ENCODE results near the gene PTTG1IP.
A peak's percentile ranks its signal among the peaks of the same experiment; 100 is the strongest.
"Not testable (repeated sequence)": the region's sequence is repeated elsewhere in the genome, so short reads cannot be mapped to it uniquely, and the experiment has no call there.

The PTTG1IP gene

GRCh38 chr21:44879238-44879637, 5.7 kb upstream of the PTTG1IP start:
- not testable (repeated sequence) for DNase-seq

- peak; percentile 40 for DNase-seq
Measured at GRCh38 chr21:44878053-44878982, 4.8 kb upstream of the PTTG1IP start.

- DNase-seq = no peak
Measured at GRCh38 chr21:44876849-44877575, 3.5 kb upstream of the PTTG1IP start.

- DNase-seq = no peak
Measured at GRCh38 chr21:44875316-44875700, 1.8 kb upstream of the PTTG1IP start.

GRCh38 chr21:44874497-44875315, 1.2 kb upstream of the PTTG1IP start:
- peak; percentile 56 for DNase-seq

- DNase-seq = no peak
Measured at GRCh38 chr21:44874240-44874496, 678 bp upstream of the PTTG1IP start.

GRCh38 chr21:44872649-44873355, 688 bp downstream of the PTTG1IP start:
- DNase-seq = no peak

- DNase-seq = no peak
Measured at GRCh38 chr21:44872323-44872648, 1.2 kb downstream of the PTTG1IP start.

GRCh38 chr21:44871576-44872269, 1.8 kb downstream of the PTTG1IP start:
- no peak for DNase-seq

GRCh38 chr21:44870748-44871495, 2.6 kb downstream of the PTTG1IP start:
- no peak for DNase-seq

- no peak for DNase-seq
Measured at GRCh38 chr21:44869781-44870747, 3.4 kb downstream of the PTTG1IP start.

- no peak for DNase-seq
Measured at GRCh38 chr21:44868707-44869106, 4.8 kb downstream of the PTTG1IP start.

GRCh38 chr21:44867999-44868700, 5.3 kb downstream of the PTTG1IP start:
- DNase-seq = peak; percentile 14

- DNase-seq = no peak
Measured at GRCh38 chr21:44867464-44867863, 6.0 kb downstream of the PTTG1IP start.

- DNase-seq = no peak
Measured at GRCh38 chr21:44866780-44867179, 6.7 kb downstream of the PTTG1IP start.

GRCh38 chr21:44865561-44866280, 7.8 kb downstream of the PTTG1IP start:
- peak; percentile 45 for DNase-seq

GRCh38 chr21:44862869-44863685, 10.4 kb downstream of the PTTG1IP start:
- DNase-seq = no peak

- DNase-seq = no peak
Measured at GRCh38 chr21:44858791-44859190, 14.7 kb downstream of the PTTG1IP start.
